OCI-LY7 (cell line): ENCODE measurements around the gene SCTR. TPM values are rescaled to one million over a fixed set of nuclear protein-coding genes. Genes with fewer than 3 reads are reported as not detected.

ENCODE experiments used
- BruUV-seq: library from RNA; stranded (reverse); fragments of 400-500 nt; replicated peaks from 2 replicates; lab custom pipeline; 2021; lab: Mats Ljungman, UMichigan
- CTCF ChIA-PET: fragments of 300-600 bp; sonication (Branson Sonifier 250); formaldehyde crosslinking; loops from one replicate; lab custom pipeline; 2022; ENCODE audit warnings: antibody characterized with exemption; ENCODE audit not compliant: unreplicated experiment; lab: Charles Lee
- POLR2A ChIA-PET: fragments of 300-600 bp; sonication (Branson Sonifier 250); formaldehyde crosslinking; loops from one replicate; lab custom pipeline; 2022; ENCODE audit warnings: antibody characterized with exemption; lab: Charles Lee
- DNase-seq: peaks from one replicate; pipeline ENCODE4 v3.0.0-alpha.2; 2015; ENCODE audit warnings: low spot score
- H2AFZ ChIP-seq: fragments of 200-600 bp; sonication (generic), shearing (Covaris generic); 2 replicates; pipeline ENCODE4 v1.6.1; 2014; ENCODE audit warnings: mild to moderate bottlenecking, antibody characterized with exemption, low read length, moderate library complexity
- H3K27ac ChIP-seq: fragments of 200-600 bp; sonication (generic); 2 replicates; pipeline ENCODE4 v1.5.1; 2014; ENCODE audit warnings: mixed run types, low read depth, mild to moderate bottlenecking, moderate library complexity, low read length, inconsistent platforms; ENCODE audit not compliant: poor library complexity, severe bottlenecking
- H3K36me3 ChIP-seq: fragments of 200-600 bp; sonication (generic); 2 replicates; pipeline ENCODE4 v1.6.1; 2014; ENCODE audit warnings: mild to moderate bottlenecking, antibody characterized with exemption, low read length, moderate library complexity, mixed read lengths; ENCODE audit not compliant: insufficient read depth
- H3K4me1 ChIP-seq: fragments of 200-600 bp; sonication (generic); 2 replicates; pipeline ENCODE4 v1.5.1; 2014; ENCODE audit warnings: mild to moderate bottlenecking, low read length; ENCODE audit not compliant: insufficient read depth, poor library complexity, severe bottlenecking
- H3K4me2 ChIP-seq: fragments of 200-600 bp; sonication (generic); 2 replicates; pipeline ENCODE4 v1.6.1; 2014; ENCODE audit warnings: mild to moderate bottlenecking, low read length
- H3K4me3 ChIP-seq: fragments of 200-600 bp; sonication (generic); 2 replicates; pipeline ENCODE4 v1.5.1; 2014; ENCODE audit warnings: mild to moderate bottlenecking, low read depth, low read length; ENCODE audit not compliant: poor library complexity, severe bottlenecking
- H3K79me2 ChIP-seq: fragments of 200-600 bp; sonication (generic); 2 replicates; pipeline ENCODE4 v1.6.1; 2016; ENCODE audit warnings: low read depth, mild to moderate bottlenecking, low read length, moderate library complexity, mixed read lengths; ENCODE audit not compliant: insufficient read depth
- H3K9me2 ChIP-seq: fragments of 200-600 bp; sonication (generic); 2 replicates; pipeline ENCODE4 v1.6.1; 2016; ENCODE audit warnings: mild to moderate bottlenecking, low read length, mixed read lengths; ENCODE audit not compliant: insufficient read depth
- H3K9me3 ChIP-seq: fragments of 200-600 bp; sonication (generic); 2 replicates; pipeline ENCODE4 v1.6.1; 2014; ENCODE audit warnings: mild to moderate bottlenecking, mixed run types, low read length, mixed read lengths
- H4K20me1 ChIP-seq: fragments of 200-600 bp; sonication (generic); 2 replicates; pipeline ENCODE4 v1.6.1; 2014; ENCODE audit warnings: mild to moderate bottlenecking, antibody characterized with exemption, low read length, moderate library complexity, mixed read lengths; ENCODE audit not compliant: insufficient read depth
- CTCF ChIP-seq: fragments of 200-600 bp; sonication (generic); conservative IDR thresholded peaks from 2 replicates; pipeline ENCODE4 v1.5.1; 2014; ENCODE audit warnings: mild to moderate bottlenecking, antibody characterized with exemption, low read length, moderate library complexity, mixed read lengths
- EZH2phosphoT487 ChIP-seq: fragments of 200-600 bp; sonication (generic); IDR thresholded peaks from 2 replicates; pipeline ENCODE4 v1.6.1; 2018; ENCODE audit warnings: low read depth, borderline replicate concordance, mild to moderate bottlenecking, mixed run types, antibody characterized with exemption, low read length, moderate library complexity, mixed read lengths
- intact Hi-C: fragments of 100-400 bp; cut with micrococcal nuclease; formaldehyde crosslinking; loops from one replicate; pipeline ENCODE4 v1.10.0; 2022; ENCODE audit not compliant: unreplicated experiment
- total RNA-seq, 2 experiments: library from RNA; depleted of rRNA in 1 of 2; stranded (reverse); fragments of >200 nt in 1 of 2; shearing (Covaris generic) in 1 of 2; gene quantifications; 2 replicates each; pipeline ENCODE4 v1.2.3, GENCODE V29; 2014 to 2022

SCTR gene
- total RNA-seq, 2 experiments from 2014 or later: not detected

DNA sequence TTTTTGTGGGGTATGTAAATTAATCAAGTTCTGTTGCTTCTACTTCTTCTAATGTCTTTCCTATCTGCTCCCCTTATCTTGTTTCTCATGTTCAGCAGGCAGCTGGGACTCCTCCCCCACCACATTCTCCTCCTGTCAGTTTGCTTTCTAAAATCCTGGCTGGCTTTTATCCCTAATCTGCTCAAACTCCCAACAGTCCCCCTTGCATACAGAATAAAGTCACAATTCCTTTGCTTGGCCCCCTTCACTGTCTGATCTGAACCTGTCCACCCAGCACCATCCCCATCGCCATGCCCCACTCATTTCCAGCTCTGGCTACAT is 22.1 kb upstream of the SCTR start:
- no peaks in the 10 kb centered on the region for H3K36me3 ChIP-seq

GRCh38 chr2:119545754-119546446 is 21.6 kb upstream of the SCTR start:
- H3K4me1 ChIP-seq: no peaks in the 10 kb centered on the region
- no peak for DNase-seq
- H3K9me2 ChIP-seq: no peaks in the 10 kb centered on the region
- H3K4me2 ChIP-seq: no peak overlapping the region
- no peak overlapping the region for H3K4me3 ChIP-seq
- no peaks in the 10 kb centered on the region for H4K20me1 ChIP-seq
- ChIA-PET CTCF (no interaction called here), POLR2A (no interaction called here)
- no peaks in the 10 kb centered on the region for H3K9me3 ChIP-seq
- no peaks in the 10 kb centered on the region for H3K36me3 ChIP-seq
- H2AFZ ChIP-seq: no peak overlapping the region
- TF ChIP-seq EZH2phosphoT487 (no peak), CTCF (no peak)
- no peaks in the 10 kb centered on the region for H3K79me2 ChIP-seq
- BruUV-seq: no TSS peak
- intact Hi-C loops: no loop called here
- H3K27ac ChIP-seq: no peak overlapping the region

More for the DNA sequence above, 22.1 kb upstream of the SCTR start:
- POLR2A ChIA-PET: no interaction called here
- H3K9me2 ChIP-seq: no peaks in the 10 kb centered on the region
- H3K4me2 ChIP-seq: no peak overlapping the region
- no peaks in the 10 kb centered on the region for H4K20me1 ChIP-seq
- intact Hi-C loops: no loop called here
- H3K4me3 ChIP-seq: no peak overlapping the region
- CTCF ChIA-PET: no interaction called here
- H3K27ac ChIP-seq: no peak overlapping the region
- DNase-seq: no peak
- TF ChIP-seq CTCF: no peak
- TF ChIP-seq EZH2phosphoT487: no peak
- no peaks in the 10 kb centered on the region for H3K4me1 ChIP-seq
- no peaks in the 10 kb centered on the region for H3K79me2 ChIP-seq
- H3K9me3 ChIP-seq: no peaks in the 10 kb centered on the region
- no TSS peak for BruUV-seq
- H2AFZ ChIP-seq: no peak overlapping the region

GRCh38 chr2:119544939-119545475 is 20.7 kb upstream of the SCTR start:
- no TSS peak for BruUV-seq
- ChIA-PET POLR2A (interaction anchor here (0.6 kb wide), 1 partner anchor 1227 kb away, joined by 3 read pairs; no protein-coding TSS in a partner anchor), CTCF (no interaction called here)
- Histone ChIP-seq H4K20me1 (no peaks in the 10 kb centered on the region), H3K36me3 (no peaks in the 10 kb centered on the region), H3K4me3 (no peak overlapping the region), H3K79me2 (no peaks in the 10 kb centered on the region), H3K9me2 (no peaks in the 10 kb centered on the region), H3K9me3 (no peaks in the 10 kb centered on the region), H2AFZ (no peak overlapping the region), H3K4me1 (no peaks in the 10 kb centered on the region), H3K4me2 (no peak overlapping the region), H3K27ac (no peak overlapping the region)
- no peak for DNase-seq
- intact Hi-C loops: no loop called here
- TF ChIP-seq EZH2phosphoT487 (no peak), CTCF (no peak)
